HCT116 (cell line): ENCODE results near the gene AGK. TPM values are rescaled to one million over a fixed set of nuclear protein-coding genes. Genes with fewer than 3 reads are reported as not detected.

Source experiments
- ATAC-seq: fragments of 200-7000 bp; cut with Tn5 transposase; 2 replicates; pipeline ENCODE4 v1.9.1; 2020; ENCODE audit warnings: mild to moderate bottlenecking, moderate library complexity
- BruUV-seq: library from RNA; stranded (reverse); fragments of 400-500 nt; replicated peaks from 2 replicates; lab custom pipeline; 2021; lab: Mats Ljungman, UMichigan
- CTCF ChIA-PET: fragments of 300-600 bp; sonication (Branson Sonifier 250); formaldehyde crosslinking; loops from one replicate; lab custom pipeline; 2021; ENCODE audit warnings: antibody characterized with exemption; lab: Charles Lee
- POLR2A ChIA-PET: fragments of 300-600, 350-600 bp; sonication (Branson Sonifier 250); formaldehyde crosslinking; loops from one replicate; lab custom pipeline; 2021; ENCODE audit warnings: antibody characterized with exemption; lab: Charles Lee
- RAD21 ChIA-PET, 2 experiments: fragments of 300-600 bp; sonication (Branson Sonifier 250); formaldehyde crosslinking; loops; one replicate each; lab custom pipeline; 2023; ENCODE audit warnings: low total read pairs in 2 of 2; ENCODE audit not compliant: uncharacterized antibody in 2 of 2, unreplicated experiment in 2 of 2, low non-redundant PET in 1 of 2; lab: Charles Lee
- DNase-seq: peaks from one replicate; pipeline ENCODE4 v3.0.0-alpha.2; 2010; ENCODE audit warnings: low read depth, low spot score
- H2AFZ ChIP-seq: fragments of 200-600 bp; shearing (Covaris generic), sonication (generic); 2 replicates; pipeline ENCODE4 v1.6.1; 2017; ENCODE audit warnings: low read depth, mixed run types, mixed read lengths, antibody characterized with exemption, low read length; ENCODE audit not compliant: poor library complexity, severe bottlenecking
- H3K27ac ChIP-seq: 2 replicates; pipeline ENCODE4 v1.5.1; 2012; ENCODE audit warnings: low read depth, low read length
- H3K27me3 ChIP-seq: fragments of 200-600 bp; sonication (generic); 2 replicates; pipeline ENCODE4 v1.6.1; 2016; ENCODE audit warnings: mixed run types, low read length, mixed read lengths; ENCODE audit not compliant: insufficient read depth
- H3K36me3 ChIP-seq, 2 experiments: fragments of 200-500 bp in 1 of 2; fragments of 200-600 bp in 1 of 2; sonication (Bioruptor generic) in 1 of 2; sonication (generic) in 1 of 2; 2 replicates each; pipeline versions ENCODE4 v1.5.1 to v1.6.1; 2014 to 2016; ENCODE audit warnings: low read length in 2 of 2, inconsistent platforms in 1 of 2, mixed read lengths in 1 of 2, mixed run types in 1 of 2; ENCODE audit not compliant: insufficient read depth in 2 of 2, control insufficient read depth in 1 of 2
- H3K4me1 ChIP-seq, 2 experiments: fragments of 200-600 bp in 1 of 2; sonication (generic) in 1 of 2; 2 replicates each; pipeline versions ENCODE4 v1.5.1 to v1.6.1; 2012 to 2017; ENCODE audit warnings: low read length in 2 of 2, inconsistent platforms in 1 of 2, mild to moderate bottlenecking in 1 of 2, mixed read lengths in 1 of 2, mixed run types in 1 of 2, moderate library complexity in 1 of 2; ENCODE audit not compliant: insufficient read depth in 2 of 2, control insufficient read depth in 1 of 2
- H3K4me2 ChIP-seq: fragments of 200-600 bp; sonication (generic); 2 replicates; pipeline ENCODE4 v1.6.1; 2017; ENCODE audit warnings: mixed run types, low read length, mixed read lengths
- H3K4me3 ChIP-seq, 2 experiments: fragments of 200-600 bp in 1 of 2; sonication (generic) in 1 of 2; replicated peaks in 1 of 2; 2 replicates each; pipeline ENCODE4 v1.5.1; 2011 to 2016; ENCODE audit warnings: low read length in 2 of 2, control low read depth in 1 of 2, low read depth in 1 of 2, mild to moderate bottlenecking in 1 of 2, mixed read lengths in 1 of 2, mixed run types in 1 of 2
- H3K79me2 ChIP-seq: fragments of 200-600 bp; sonication (generic); 2 replicates; pipeline ENCODE4 v1.6.1; 2017; ENCODE audit warnings: mild to moderate bottlenecking, mixed run types, low read length, moderate library complexity, mixed read lengths; ENCODE audit not compliant: insufficient read depth
- H3K9ac ChIP-seq: fragments of 200-600 bp; sonication (generic); 2 replicates; pipeline ENCODE4 v1.6.1; 2016; ENCODE audit warnings: low read length, mixed read lengths
- H3K9me2 ChIP-seq: fragments of 200-600 bp; sonication (generic), shearing (Covaris generic); 2 replicates; pipeline ENCODE4 v1.6.1; 2017; ENCODE audit warnings: mixed run types, mild to moderate bottlenecking, moderate library complexity; ENCODE audit not compliant: insufficient read depth
- H3K9me3 ChIP-seq, 2 experiments: fragments of 200-500 bp in 1 of 2; fragments of 200-600 bp in 1 of 2; sonication (Bioruptor generic) in 1 of 2; sonication (generic) in 1 of 2; 2 replicates each; pipeline ENCODE4 v1.6.1; 2014 to 2017; ENCODE audit warnings: low read length in 2 of 2, mixed read lengths in 2 of 2, inconsistent platforms in 1 of 2, low read depth in 1 of 2, mild to moderate bottlenecking in 1 of 2, mixed run types in 1 of 2, moderate library complexity in 1 of 2; ENCODE audit not compliant: control insufficient read depth in 1 of 2, insufficient read depth in 1 of 2
- H4K20me1 ChIP-seq: fragments of 200-600 bp; sonication (generic), shearing (Covaris generic); 2 replicates; pipeline ENCODE4 v1.6.1; 2017; ENCODE audit warnings: mixed run types, mild to moderate bottlenecking, moderate library complexity; ENCODE audit not compliant: insufficient read depth
- CEBPB ChIP-seq: IDR thresholded peaks from 2 replicates; pipeline ENCODE4 v1.6.1; 2012; ENCODE audit warnings: low read depth
- EGR1 ChIP-seq: IDR thresholded peaks from 2 replicates; pipeline ENCODE4 v1.6.1; 2012; ENCODE audit warnings: low read depth
- ELF1 ChIP-seq: IDR thresholded peaks from 2 replicates; pipeline ENCODE4 v1.6.1; 2012; ENCODE audit warnings: low read depth, borderline replicate concordance
- EZH2 ChIP-seq: fragments of 200-600 bp; sonication (generic); IDR thresholded peaks from 2 replicates; pipeline ENCODE4 v1.6.1; 2017; ENCODE audit warnings: antibody characterized with exemption, mixed run types
- EZH2phosphoT487 ChIP-seq: fragments of 200-600 bp; IDR thresholded peaks from 2 replicates; pipeline ENCODE4 v1.6.1; 2018; ENCODE audit warnings: antibody characterized with exemption, borderline replicate concordance
- FOSL1 ChIP-seq: IDR thresholded peaks from 2 replicates; pipeline ENCODE4 v1.6.1; 2012; ENCODE audit warnings: low read depth
- JUND ChIP-seq: IDR thresholded peaks from 2 replicates; pipeline ENCODE4 v1.6.1; 2012
- POLR2A ChIP-seq: IDR thresholded peaks from 2 replicates; pipeline ENCODE4 v1.7.0; 2011; ENCODE audit warnings: borderline replicate concordance; ENCODE audit not compliant: insufficient read depth, insufficient read length; ENCODE audit errors: extremely low read depth
- SRF ChIP-seq: IDR thresholded peaks from 2 replicates; pipeline ENCODE4 v1.6.1; 2012; ENCODE audit warnings: low read depth
- TCF7L2 ChIP-seq: IDR thresholded peaks from 2 replicates; pipeline ENCODE4 v1.7.0; 2011; ENCODE audit warnings: borderline replicate concordance, inconsistent platforms; ENCODE audit not compliant: insufficient read depth, insufficient read length; ENCODE audit errors: extremely low read depth
- YY1 ChIP-seq: IDR thresholded peaks from 2 replicates; pipeline ENCODE4 v1.6.1; 2011; ENCODE audit warnings: low read length, low read depth, moderate library complexity, mild to moderate bottlenecking; ENCODE audit not compliant: insufficient replicate concordance; ENCODE audit errors: extremely low read depth
- ZNF274 ChIP-seq: fragments of 200-500 bp; sonication (Bioruptor generic); IDR thresholded peaks from 2 replicates; pipeline ENCODE4 v1.6.1; 2014; ENCODE audit warnings: mild to moderate bottlenecking, low read depth, low read length, inconsistent platforms
- intact Hi-C: fragments of 100-400 bp; cut with micrococcal nuclease; formaldehyde crosslinking; loops from 2 replicates; pipeline ENCODE4 v1.10.0; 2022
- total RNA-seq: library from RNA; stranded (reverse); gene quantifications from one replicate; pipeline ENCODE4 v1.2.1, GENCODE V29; 2021; ENCODE audit not compliant: unreplicated experiment
- TF ChIP-seq, protein P1 (sequence below): IDR thresholded peaks from 2 replicates; pipeline ENCODE4 v1.6.1; 2011; ENCODE audit warnings: mild to moderate bottlenecking, low read length, moderate library complexity; ENCODE audit not compliant: insufficient replicate concordance; ENCODE audit errors: extremely low read depth
- TF ChIP-seq, protein P2 (sequence below): IDR thresholded peaks from 2 replicates; pipeline ENCODE4 v1.6.1; 2012
- TF ChIP-seq, protein P3 (sequence below): IDR thresholded peaks from 2 replicates; pipeline ENCODE4 v1.6.1; 2012; ENCODE audit warnings: low read depth
- TF ChIP-seq, protein P4 (sequence below): IDR thresholded peaks from 2 replicates; pipeline ENCODE4 v1.6.1; 2012
- TF ChIP-seq, protein P5 (sequence below), 3 experiments: fragments of 200-600 bp in 1 of 3; sonication (generic) in 1 of 3; IDR thresholded peaks in 2 of 3; conservative IDR thresholded peaks in 1 of 3; 2 replicates each; pipeline ENCODE4 v1.5.1; 2012 to 2017; ENCODE audit warnings: low read depth in 2 of 3, low read length in 2 of 3, antibody characterized with exemption in 1 of 3, borderline replicate concordance in 1 of 3, control low read depth in 1 of 3, mild to moderate bottlenecking in 1 of 3, mixed read lengths in 1 of 3, mixed run types in 1 of 3, moderate library complexity in 1 of 3; ENCODE audit not compliant: insufficient read depth in 1 of 3

AGK gene
- total RNA-seq, 1 experiment from 2014 or later: 36.3 TPM

DNA sequence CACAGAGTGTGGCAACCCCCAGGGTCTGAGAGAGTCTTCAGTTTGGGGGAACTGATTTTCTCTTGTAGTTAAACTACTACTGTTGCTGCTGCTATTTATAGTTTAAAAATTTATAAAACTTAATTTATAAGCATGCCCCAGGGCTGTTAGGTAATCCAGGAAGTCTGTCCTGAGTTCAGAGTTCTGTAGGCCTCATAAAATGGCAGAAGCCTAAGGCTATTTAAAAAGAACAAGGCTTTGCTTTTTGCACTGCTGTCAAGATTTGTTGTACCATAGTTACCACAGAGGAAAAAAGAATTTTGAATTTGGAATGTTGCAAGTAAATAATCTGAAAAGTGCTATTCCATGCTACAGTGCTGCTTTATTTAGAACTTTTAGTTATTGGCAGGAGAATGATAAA is 66.1 kb downstream of the AGK start:
- Histone ChIP-seq H3K4me1 (no peaks in the 10 kb centered on the region), H3K9me3 (no peaks in the 10 kb centered on the region), H3K9me2 (no peaks in the 10 kb centered on the region), H3K36me3 (peaks cover under 1 to 3% of the 10 kb centered on the region in 2 experiments; a peak in 1 of 4 replicates)
- CTCF ChIA-PET: no interaction called here
- ATAC-seq (no peak), DNase-seq (no peak)
- intact Hi-C loops: no loop called here
- TF ChIP-seq EZH2phosphoT487 (no peak), EZH2 (no peak), ELF1 (no peak), CEBPB (no peak), EGR1 (no peak), POLR2A (no peak), SRF (no peak), FOSL1 (no peak), JUND (no peak), YY1 (no peak), ZNF274 (no peak), TCF7L2 (no peak)
- TF ChIP-seq, protein P1, sequence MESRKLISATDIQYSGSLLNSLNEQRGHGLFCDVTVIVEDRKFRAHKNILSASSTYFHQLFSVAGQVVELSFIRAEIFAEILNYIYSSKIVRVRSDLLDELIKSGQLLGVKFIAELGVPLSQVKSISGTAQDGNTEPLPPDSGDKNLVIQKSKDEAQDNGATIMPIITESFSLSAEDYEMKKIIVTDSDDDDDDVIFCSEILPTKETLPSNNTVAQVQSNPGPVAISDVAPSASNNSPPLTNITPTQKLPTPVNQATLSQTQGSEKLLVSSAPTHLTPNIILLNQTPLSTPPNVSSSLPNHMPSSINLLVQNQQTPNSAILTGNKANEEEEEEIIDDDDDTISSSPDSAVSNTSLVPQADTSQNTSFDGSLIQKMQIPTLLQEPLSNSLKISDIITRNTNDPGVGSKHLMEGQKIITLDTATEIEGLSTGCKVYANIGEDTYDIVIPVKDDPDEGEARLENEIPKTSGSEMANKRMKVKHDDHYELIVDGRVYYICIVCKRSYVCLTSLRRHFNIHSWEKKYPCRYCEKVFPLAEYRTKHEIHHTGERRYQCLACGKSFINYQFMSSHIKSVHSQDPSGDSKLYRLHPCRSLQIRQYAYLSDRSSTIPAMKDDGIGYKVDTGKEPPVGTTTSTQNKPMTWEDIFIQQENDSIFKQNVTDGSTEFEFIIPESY: no peak
- TF ChIP-seq, protein P2, sequence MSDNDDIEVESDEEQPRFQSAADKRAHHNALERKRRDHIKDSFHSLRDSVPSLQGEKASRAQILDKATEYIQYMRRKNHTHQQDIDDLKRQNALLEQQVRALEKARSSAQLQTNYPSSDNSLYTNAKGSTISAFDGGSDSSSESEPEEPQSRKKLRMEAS: no peak
- TF ChIP-seq, protein P3, sequence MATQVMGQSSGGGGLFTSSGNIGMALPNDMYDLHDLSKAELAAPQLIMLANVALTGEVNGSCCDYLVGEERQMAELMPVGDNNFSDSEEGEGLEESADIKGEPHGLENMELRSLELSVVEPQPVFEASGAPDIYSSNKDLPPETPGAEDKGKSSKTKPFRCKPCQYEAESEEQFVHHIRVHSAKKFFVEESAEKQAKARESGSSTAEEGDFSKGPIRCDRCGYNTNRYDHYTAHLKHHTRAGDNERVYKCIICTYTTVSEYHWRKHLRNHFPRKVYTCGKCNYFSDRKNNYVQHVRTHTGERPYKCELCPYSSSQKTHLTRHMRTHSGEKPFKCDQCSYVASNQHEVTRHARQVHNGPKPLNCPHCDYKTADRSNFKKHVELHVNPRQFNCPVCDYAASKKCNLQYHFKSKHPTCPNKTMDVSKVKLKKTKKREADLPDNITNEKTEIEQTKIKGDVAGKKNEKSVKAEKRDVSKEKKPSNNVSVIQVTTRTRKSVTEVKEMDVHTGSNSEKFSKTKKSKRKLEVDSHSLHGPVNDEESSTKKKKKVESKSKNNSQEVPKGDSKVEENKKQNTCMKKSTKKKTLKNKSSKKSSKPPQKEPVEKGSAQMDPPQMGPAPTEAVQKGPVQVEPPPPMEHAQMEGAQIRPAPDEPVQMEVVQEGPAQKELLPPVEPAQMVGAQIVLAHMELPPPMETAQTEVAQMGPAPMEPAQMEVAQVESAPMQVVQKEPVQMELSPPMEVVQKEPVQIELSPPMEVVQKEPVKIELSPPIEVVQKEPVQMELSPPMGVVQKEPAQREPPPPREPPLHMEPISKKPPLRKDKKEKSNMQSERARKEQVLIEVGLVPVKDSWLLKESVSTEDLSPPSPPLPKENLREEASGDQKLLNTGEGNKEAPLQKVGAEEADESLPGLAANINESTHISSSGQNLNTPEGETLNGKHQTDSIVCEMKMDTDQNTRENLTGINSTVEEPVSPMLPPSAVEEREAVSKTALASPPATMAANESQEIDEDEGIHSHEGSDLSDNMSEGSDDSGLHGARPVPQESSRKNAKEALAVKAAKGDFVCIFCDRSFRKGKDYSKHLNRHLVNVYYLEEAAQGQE: no peak
- TF ChIP-seq, protein P4, sequence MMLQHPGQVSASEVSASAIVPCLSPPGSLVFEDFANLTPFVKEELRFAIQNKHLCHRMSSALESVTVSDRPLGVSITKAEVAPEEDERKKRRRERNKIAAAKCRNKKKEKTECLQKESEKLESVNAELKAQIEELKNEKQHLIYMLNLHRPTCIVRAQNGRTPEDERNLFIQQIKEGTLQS: no peak
- TF ChIP-seq, protein P5, sequence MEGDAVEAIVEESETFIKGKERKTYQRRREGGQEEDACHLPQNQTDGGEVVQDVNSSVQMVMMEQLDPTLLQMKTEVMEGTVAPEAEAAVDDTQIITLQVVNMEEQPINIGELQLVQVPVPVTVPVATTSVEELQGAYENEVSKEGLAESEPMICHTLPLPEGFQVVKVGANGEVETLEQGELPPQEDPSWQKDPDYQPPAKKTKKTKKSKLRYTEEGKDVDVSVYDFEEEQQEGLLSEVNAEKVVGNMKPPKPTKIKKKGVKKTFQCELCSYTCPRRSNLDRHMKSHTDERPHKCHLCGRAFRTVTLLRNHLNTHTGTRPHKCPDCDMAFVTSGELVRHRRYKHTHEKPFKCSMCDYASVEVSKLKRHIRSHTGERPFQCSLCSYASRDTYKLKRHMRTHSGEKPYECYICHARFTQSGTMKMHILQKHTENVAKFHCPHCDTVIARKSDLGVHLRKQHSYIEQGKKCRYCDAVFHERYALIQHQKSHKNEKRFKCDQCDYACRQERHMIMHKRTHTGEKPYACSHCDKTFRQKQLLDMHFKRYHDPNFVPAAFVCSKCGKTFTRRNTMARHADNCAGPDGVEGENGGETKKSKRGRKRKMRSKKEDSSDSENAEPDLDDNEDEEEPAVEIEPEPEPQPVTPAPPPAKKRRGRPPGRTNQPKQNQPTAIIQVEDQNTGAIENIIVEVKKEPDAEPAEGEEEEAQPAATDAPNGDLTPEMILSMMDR (IDR thresholded peaks at IDR 0.05 in 2 of 3, conservative IDR thresholded peaks at IDR 0.05 in 1 of 3; ENCODE audit: borderline replicate concordance in 1 of 3, insufficient read depth in 1 of 3, low read depth in 2 of 3, low read length in 2 of 3): no peak
- TF ChIP-seq, all 23 proteins: peak for 0
- RAD21 ChIA-PET: no interaction called here
- Histone ChIP-seq H4K20me1 (no peaks in the 10 kb centered on the region), H3K79me2 (no peaks in the 10 kb centered on the region), H3K9ac (no peak overlapping the region), H3K4me2 (no peak overlapping the region), H2AFZ (no peak overlapping the region), H3K27me3 (no peaks in the 10 kb centered on the region), H3K4me3 (no peak overlapping the region), H3K27ac (no peak overlapping the region)
- POLR2A ChIA-PET: no interaction called here
- BruUV-seq: no TSS peak
